ENCODE results near the gene CLIC1.

- TF ChIP-seq POLR2AphosphoS5 (IDR thresholded peaks at IDR 0.05): no peak
- TF ChIP-seq CTCF (IDR thresholded peaks at IDR 0.05): no peak
- no peak for TF ChIP-seq EP300 (IDR thresholded peaks at IDR 0.05)
- no peak for TF ChIP-seq POLR2A (IDR thresholded peaks at IDR 0.05)
Observed at GRCh38 chr6:31768363-31769257, 32.3 kb upstream of the CLIC1 start.

Data from sigmoid colon (tissue), 4 donors.